GM12878 (cell line): Measurements from ENCODE around the gene LRBA.

ENCODE experiments used
- EZH2 ChIP-seq: IDR thresholded peaks from 2 replicates; pipeline ENCODE4 v1.6.1; 2012; ENCODE audit warnings: low read depth, mild to moderate bottlenecking, control low read depth, inconsistent platforms, low read length, borderline replicate concordance; ENCODE audit not compliant: control insufficient read depth
- HDGF ChIP-seq: fragments of 450-650 bp; IDR thresholded peaks from 2 replicates; pipeline ENCODE4 v1.6.1; 2016; ENCODE audit warnings: antibody characterized with exemption
- POLR2AphosphoS5 ChIP-seq: IDR thresholded peaks from 2 replicates; pipeline ENCODE4 v1.6.1; 2011; ENCODE audit warnings: mild to moderate bottlenecking, low read length, inconsistent platforms
- SUPT20H ChIP-seq: IDR thresholded peaks from 2 replicates; pipeline ENCODE4 v1.6.1; 2011; ENCODE audit warnings: low read depth, mild to moderate bottlenecking, low read length, moderate library complexity, borderline replicate concordance; ENCODE audit not compliant: control insufficient read depth

DNA sequence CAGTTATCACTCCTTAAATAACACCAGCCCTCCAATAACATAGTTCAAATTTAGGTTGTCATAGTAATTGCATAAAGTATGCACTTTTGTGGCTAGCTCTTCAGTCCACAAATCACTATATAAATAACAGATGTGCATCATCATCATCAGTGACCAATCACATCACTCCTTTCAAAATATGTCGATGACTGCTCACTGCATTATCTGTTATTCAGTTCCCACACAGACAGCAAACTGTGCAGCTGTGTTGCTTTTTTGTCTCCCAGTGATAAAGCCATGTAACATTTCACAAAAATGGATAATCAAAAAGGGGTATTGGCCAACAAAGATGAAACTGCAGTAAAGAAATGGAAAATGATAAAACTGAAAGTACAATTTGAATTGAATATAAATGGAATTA, 731.4 kb downstream of the LRBA start:
- TF ChIP-seq EZH2, result no peak
- TF ChIP-seq HDGF, result no peak
- no peak for TF ChIP-seq POLR2AphosphoS5
- TF ChIP-seq SUPT20H, result no peak
